ENCODE data around the gene TMEM231.

DNA sequence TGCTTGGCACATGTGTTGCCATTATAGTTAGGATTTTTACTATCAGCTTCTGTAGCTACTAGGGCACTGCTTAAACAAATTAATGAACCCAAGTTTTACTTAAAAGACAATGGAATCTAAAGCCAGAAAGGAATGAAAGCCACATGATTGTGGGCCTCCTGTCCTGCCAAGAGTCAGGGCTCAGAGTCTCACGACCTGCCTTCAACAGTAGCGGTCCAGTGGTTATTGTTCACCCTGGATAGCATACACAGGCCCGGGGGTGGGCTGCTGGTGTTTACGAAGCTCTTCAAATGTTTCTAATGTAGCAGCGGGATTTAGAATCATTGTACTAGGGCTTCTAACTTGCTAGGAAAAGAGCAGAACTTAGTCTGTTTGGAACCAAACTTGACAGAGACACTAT, 17.9 kb upstream of the TMEM231 start:
- TF ChIP-seq, protein P1, sequence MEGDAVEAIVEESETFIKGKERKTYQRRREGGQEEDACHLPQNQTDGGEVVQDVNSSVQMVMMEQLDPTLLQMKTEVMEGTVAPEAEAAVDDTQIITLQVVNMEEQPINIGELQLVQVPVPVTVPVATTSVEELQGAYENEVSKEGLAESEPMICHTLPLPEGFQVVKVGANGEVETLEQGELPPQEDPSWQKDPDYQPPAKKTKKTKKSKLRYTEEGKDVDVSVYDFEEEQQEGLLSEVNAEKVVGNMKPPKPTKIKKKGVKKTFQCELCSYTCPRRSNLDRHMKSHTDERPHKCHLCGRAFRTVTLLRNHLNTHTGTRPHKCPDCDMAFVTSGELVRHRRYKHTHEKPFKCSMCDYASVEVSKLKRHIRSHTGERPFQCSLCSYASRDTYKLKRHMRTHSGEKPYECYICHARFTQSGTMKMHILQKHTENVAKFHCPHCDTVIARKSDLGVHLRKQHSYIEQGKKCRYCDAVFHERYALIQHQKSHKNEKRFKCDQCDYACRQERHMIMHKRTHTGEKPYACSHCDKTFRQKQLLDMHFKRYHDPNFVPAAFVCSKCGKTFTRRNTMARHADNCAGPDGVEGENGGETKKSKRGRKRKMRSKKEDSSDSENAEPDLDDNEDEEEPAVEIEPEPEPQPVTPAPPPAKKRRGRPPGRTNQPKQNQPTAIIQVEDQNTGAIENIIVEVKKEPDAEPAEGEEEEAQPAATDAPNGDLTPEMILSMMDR (conservative IDR thresholded peaks at IDR 0.05 in 1 of 2, IDR thresholded peaks at IDR 0.05 in 1 of 2; ENCODE audit: extremely low read depth in 1 of 2, insufficient read depth in 1 of 2, low read depth in 1 of 2, low read length in 2 of 2), result no peak
- no peak for TF ChIP-seq EZH2 (IDR thresholded peaks at IDR 0.05; ENCODE audit: borderline replicate concordance, low read length)

Data from mammary epithelial cell (primary cell).